ENCODE results near the gene LRRC10B.

The LRRC10B gene

DNA sequence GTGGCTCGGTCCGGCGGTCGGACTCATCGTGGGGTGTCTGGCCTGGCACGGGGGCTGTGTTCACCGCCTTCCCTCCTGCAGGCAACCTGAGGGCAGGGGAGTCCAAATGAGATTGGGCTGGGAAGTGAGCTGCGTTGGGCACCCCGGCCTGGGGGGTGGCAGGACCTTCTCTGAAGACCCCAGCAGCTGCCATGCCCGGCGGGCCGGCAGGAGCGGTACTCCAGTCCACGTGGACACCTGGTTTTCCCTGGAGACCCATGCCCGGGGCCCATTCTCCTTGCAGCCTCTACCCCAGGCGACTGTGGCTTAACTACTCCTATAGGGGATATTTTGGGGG is 24.5 kb downstream of the LRRC10B start:
- DNase-seq = no peak

DNA sequence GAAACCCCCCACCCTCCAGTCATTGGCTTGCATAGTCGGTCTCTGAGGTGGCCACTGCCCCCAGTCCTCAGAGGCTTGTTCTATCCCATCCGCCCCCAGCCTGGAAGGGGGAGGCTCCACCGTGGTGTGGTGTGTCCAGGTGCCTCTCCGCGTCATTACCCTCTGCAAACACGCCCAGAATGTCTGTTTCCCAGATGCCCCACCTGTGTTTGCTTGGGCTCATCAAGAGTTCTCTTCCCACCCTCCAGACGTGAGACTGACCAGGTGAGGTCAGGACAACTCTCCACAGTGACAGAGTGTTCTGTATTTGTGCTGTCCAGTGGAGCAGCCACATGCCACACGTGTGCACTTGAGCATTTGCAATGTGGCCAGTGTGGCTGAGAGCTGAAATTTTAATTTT is 24.9 kb downstream of the LRRC10B start:
- DNase-seq = no peak

DNA sequence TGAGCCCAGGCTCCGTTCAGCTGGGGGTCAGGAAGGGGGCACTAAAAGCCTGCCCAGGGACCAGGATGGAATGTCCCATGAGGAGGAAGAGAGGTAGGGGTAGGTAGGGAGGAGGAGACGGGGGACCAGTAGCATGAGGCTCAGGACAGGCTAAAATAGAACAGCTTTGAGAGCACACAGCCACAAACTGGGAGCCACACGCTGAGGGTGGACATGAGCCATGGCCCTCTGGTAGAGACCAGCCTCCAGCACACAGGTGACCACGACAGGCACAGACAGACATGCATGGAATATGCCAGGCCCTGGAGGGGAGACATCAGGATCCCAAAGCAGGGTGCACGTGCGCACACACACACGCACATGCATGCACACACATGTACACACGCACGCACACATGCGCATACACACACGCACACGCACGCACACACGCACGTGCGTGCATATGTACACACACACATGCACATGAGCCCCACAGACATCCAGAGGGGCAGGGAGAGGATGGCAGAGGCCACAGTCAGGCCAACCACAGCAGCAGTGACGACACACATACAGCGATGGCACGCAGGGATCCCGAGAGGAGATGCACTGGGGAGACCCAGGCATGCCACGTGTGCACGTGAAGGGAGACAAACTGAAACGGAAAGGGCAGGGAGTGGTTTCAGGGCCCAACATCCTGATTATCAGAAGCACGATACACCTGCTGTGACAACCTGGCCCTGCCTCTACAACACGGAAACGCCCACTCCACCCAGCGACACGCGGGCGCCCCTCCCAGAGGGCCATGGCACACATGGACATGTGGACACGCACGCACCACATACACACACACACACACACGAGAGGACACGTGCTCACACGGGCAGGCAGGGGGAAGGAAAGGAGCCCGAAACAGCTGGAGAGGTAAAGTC is 25.7 kb downstream of the LRRC10B start:
- no peak for DNase-seq

DNA sequence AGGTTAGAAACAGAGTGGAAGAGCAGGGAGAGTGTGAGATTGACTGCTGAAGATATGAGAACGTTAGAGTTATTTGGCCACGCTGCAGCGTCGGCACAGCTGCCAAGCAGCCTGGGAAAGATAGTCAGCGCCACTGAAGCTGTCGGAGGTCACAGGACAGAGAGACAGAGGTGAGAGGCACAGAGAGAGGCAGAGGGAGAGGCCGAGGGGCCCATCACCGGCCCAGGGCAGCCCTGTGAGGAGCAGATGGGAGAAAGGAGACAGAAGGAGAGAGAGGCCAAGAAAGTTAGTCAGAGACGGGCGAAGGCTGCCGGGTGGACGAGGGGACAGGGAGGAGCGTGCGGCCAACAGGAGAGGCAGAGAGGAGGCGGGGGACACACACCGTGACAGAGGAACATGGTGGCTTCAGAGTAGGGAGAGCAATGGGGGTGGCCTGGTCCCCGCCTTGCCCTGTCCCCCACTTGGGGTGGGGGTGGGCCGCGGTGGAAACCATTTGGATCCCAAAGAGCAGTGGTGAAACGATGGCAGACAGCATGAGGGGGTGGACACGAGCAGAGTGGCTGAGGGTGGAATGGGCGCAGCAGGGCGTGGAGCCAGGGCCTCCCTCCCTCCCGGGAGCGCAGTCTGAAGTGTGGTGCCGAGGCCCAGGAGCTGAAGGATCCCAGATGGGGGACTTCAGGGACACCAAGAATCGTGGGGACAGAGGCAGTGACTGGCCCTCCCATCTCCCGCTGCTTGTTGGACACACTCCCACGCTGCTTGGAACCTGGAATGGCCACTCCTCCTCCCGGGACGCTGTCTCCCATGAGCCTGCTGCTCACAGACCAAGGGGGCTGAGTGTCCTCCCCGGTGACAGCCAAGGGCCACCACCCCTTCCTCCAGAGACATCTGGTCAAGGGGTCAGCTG is 26.6 kb downstream of the LRRC10B start:
- no peak for DNase-seq

DNA sequence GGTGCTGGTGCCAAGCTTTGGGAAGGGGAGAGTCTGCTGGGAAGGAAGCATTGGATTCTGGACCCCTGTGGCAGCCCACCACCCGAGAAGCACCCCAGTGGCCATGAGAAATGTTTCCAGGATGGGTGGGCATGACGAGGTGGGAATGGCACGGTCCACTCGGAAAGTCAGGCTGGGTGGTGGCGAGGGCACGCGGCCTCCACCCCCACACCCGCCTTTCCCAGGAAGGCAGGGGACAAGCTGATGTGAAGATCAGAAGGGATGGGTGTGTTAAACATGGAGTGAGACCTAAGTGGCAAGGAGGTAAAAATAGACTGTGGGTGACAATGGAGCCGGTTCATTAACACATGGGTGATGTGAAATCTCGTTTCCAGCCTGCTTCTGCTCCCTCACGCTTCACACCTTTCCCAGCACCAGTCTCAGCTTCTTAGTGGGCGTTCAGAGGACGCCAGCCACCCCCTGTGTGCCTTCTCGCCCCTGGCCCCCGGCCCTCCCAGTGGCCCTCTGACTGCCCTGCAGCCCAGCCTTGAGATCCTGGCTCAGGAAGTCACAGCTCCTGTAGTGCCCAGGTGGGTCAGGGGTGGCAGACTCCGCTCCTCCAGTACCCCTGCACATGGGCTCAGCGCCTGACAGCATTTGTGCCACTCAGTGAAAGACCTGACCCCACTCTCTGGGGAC is 27.6 kb downstream of the LRRC10B start:
- no peak for DNase-seq

DNA sequence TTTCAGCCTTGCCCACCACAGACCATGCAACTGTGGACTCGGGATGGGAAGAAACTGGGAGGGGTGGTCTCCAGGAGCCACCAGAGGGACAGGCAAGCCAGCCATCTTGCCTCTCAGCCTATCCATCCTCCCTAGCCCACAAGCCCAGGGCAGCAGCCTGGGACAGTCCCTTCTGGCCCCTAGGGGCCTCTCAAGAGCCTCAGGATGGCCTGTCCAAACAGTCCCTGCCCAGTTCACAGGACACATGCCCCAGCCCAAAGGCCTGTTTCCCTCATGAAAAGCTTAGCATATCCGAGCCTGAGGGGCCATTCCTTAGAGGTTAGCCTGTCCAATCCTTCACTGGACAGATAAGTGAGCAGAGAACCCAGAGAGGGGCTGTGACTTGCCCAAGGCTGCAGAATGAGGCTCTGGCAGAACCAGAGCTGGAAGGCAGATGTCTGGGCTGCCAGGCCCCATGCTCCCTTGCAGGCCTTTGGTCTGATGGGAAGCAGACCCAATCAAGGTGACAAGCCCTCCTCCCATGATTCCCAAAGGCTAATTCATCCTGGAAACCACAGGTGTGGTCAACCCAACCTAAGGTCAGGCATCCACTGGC is 28.2 kb downstream of the LRRC10B start:
- no peak for DNase-seq

DNA sequence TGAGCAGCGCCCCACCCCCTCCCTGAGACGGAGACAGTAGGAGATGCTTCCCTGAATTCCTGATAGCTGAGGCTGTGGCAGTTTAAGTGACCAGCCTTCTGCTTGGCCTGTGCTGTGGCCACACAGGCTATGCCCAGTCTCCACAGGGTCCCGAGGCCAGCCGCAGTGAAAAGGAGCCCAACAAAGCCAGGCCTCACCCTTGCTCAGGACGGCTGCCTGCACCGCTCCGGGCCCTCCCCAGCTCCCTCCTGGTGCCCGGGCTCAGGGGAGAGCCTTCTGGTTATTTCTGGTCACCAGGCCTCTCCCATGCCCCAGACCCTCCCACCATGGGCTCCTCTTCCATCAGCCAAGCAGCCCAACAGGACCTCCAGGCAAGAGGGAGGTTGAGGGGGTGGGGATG is 28.8 kb downstream of the LRRC10B start:
- no peak for DNase-seq

DNA sequence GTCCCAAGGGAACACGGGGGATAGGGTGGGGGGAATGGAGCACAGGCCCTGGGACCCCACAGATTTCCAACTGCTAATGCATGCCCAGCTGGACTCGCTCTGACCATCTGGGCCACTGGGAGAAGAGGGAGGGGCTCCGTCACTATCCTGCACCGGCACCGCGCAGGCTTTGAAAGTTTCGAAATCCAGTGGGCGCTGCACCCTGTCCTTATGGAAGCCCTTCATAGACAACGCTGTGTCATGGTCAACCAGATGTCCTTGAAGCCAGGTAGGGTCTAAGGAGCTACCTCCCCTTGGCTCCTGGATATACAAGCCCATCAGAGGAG is 30.1 kb downstream of the LRRC10B start:
- no peak for DNase-seq

DNA sequence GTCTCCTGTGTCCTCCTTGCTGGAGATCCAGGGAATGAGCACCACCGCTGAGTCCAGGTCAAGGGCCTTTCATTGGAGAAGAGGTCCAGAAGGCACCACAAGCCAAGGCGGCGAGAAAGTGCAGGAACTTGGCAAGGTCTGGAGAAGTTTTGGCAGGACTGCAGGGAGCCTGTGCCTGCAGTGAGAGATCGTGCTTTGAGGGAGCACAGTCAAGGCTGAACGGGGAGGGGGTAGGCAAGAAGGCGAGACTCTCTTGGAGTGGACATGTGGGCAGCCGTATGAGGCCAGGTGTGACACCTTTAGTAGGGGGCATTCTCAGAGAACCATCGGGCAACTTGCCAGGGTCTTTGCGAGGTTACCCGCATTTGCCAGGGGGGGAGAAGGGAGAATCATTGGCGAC is 30.5 kb downstream of the LRRC10B start:
- no peak for DNase-seq

DNA sequence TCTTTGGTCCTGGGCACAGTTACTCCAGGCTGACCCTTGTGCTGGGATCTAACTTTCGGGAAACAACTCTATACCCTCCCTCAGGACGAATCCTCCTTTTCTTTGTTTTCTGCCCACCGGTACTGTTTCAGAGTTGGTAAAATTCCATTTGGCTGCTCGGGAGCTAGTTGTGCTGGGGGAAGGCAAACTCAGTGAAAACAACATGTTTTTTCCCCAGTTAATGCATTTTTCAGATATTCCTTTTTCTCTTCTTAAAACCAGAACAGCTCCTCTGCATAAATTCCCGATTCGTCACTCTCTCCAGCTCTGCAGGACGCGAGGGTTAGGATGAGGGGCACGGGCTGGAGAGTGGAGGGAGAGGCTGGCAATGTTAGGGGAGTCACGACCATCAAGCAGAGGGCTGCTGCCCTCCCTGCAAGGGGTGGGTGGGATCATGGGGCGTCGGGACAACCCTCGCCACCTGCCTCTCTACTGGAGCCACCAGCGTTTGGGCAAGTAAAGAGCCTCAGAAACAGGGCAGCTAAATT is 31.3 kb downstream of the LRRC10B start:
- DNase-seq = no peak

DNA sequence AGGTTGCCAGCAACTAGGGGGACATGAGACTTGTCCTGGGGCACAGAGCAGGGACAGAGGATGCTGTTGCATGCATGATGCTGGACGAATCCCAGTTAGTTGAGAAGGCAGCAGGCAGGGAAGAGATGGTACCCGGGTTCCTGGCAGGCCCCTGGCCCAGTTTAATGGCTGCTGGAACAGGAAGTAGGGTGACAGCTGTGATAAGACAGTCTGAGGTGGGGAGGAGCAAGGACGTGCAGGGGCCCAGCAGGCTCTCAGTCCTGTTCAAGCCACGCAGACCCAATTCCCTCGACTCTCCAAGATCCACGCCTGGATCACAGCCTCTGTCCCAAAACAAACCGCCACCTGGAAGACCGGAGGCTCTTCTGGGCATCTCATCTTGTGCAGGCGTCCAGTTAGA is 32.0 kb downstream of the LRRC10B start:
- DNase-seq = no peak

DNA sequence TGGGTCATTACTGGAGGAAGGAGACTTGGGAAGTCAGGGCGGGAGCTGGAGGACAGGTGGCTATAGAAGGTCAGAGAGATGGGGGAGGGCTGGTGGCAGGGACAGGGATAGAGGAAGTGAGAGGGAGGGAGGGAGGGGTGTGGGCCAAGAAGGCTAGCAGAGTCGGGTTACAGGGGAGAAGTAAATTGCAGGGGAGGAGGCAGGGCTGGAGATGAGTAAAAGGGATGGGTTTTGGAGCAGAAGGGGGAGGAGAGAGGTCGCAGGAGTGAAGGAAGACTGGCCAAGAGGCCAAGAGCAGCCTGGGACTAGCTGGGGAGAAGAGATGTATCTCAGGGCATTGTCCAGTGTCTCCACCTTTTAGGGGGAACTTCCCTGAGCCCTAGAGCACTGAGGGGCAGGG is 33.0 kb downstream of the LRRC10B start:
- no peak for DNase-seq

DNA sequence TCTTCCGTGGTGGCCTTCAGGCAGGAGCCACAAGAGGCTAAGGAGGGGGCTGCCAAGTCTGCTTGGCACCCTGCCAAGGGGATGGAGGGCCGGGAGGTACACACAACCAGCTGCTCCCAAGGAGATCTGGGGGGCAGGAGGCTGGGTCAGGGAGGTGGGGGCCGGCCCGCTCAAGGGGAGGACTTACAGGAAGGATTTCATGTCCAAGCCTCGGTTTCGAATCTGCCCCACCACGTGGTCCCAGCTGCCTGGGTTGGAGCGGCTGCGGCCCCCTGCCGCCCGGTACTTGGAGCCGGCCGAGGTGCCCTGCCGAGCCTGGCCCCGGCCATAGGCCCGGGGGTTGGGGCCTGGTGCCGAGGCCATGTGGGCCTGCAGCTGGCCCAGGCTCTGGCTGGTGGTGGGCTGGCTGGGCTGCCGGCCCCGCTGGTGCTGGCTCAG is 33.5 kb downstream of the LRRC10B start:
- no peak for DNase-seq

DNA sequence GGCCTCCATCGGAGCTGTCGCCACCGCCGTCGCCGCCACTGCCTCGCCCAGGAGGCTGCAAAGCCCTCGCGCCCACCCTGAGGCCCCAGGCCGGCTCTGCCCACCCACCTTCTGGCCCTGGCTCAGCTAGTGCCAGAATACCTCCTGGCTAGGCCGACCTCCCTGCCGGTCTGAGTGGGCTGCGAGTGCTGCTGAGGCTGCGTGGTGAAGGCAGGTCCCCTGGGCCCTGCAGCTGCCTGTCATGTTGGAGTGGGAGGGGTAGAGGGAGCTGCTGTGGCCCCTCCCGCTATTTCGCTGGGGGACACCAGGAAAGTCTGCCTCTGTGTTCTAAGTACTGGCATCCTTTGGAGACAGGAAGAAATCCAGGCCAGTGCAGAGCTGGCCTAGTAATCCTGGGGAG is 34.2 kb downstream of the LRRC10B start:
- no peak for DNase-seq

DNA sequence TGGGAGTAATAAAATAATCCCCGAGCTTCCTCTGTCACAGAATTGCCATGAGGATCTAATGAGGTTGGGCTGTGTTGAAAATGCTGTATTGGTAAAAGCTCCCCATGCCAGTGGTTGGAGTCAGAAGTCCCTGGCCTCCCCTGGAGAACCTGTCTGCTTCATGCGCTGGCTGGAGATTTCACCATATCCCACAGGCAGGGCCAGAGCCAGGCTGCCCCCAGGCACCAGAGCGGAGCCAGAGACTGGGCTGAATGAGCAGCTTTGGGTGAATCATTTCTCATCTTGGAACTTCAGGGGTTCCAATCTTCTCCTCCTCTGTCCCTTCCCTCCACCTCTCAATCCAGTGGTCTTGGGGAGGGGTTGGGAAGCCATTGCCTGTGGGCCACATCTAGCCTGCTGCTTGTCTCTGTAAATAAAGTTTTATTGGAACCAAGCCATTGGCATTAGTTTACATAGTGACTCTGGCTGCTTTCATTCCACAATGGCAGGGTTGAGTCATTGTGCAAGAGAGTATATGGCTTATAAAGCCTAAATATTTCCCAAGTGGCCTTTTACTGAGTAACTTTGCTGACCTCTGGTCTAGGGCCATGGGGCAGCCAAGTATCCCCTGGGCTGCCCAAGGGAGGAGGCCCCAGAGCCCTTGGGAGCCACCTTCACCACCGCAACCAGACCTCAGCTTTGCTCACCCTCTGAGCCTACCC is 35.2 kb downstream of the LRRC10B start:
- DNase-seq = no peak

DNA sequence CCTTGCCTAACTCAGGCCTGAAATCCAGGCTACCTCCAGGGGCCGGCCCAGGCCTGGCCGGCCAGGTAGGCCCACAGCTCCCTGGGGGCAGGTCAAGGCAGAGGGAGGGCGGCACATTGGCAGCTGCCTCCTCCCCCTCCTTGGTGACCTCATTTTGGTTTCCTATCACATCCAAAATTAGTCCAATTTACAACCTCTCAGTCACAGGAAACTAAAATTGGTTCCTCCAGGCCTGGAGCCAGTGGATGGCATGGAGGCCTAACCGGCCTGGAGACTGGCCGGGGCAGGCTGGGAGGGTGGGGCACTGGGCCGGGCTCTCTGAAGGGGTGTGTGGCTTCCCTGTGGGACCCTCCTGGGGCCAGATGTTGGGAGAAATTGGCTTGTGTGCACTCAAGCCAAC is 35.9 kb downstream of the LRRC10B start:
- DNase-seq = no peak

DNA sequence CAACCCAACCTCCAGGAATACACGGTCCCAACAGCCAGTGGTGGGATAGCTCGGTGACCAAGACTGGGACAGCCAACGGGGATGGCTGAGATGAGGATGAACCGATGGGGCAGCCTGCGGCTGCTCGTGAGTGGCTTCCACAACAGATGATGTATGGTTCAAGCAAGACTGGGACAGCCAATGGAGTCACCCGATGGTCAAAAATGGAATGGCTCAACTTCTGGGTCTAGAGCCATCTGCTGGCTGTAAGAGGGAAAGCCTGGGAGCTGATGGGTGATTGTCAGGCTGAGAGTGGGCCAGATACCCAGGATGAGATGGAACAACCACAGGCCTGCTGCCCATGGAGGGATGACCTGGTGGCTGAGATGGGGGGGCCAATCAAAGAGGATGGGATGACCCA is 36.8 kb downstream of the LRRC10B start:
- no peak for DNase-seq

DNA sequence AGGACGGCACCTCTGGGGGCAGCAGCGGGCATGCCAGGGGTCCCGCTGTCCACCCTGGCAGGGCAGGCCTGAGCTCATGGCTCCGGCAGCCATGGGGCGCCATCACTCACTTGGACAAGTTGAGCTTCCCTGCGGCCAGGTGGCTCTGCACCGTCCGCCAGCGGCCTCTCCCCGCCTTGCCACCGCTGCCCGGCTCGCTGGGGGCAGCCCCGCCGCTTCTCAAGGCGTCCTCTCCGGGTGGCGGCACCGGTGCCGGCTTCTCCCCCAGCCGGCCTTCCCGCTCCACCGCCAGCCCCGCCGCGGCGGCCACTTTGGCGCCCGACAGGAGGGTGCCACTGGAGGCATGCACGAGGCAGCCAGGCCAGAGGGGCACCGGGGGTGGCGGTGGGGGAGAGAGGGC is 37.4 kb downstream of the LRRC10B start:
- DNase-seq = no peak

DNA sequence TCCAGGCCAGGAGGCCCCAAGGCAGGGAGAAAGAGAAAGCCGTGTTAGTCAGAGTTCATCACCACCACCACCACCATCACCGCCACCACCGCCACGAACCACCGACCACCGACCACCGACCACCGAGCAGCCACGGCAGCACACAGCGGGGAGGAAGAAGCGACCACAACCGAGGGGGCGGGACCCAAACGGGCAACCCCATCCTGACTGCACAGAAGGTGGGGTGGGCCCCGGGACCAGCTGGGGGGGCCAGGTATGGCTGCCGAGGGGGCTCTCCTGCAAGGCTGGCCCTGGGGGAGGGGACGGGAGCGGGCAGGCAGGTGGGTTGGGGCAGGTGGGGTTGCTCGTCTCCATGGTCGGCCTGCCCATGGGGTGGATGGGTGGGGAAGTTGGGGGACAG is 38.1 kb downstream of the LRRC10B start:
- DNase-seq = no peak

DNA sequence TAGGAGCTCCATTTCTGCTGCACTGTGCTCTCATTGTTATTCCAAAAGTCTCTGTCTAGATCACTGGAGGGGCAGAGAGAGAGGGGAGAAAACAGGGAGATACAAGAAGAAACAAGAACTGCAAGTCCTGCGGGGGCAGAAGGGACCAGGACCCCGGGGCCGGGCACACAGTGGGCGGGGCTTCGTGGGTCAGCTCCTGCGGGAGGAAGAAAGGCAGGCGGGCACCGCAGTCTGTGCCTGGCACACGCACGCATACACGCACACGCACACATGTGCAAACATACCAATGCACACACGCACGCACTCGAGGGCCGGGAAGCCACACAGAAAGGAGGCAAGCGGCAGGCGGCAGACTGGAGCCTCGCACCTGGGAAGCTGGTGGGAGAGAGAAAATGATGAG is 38.7 kb downstream of the LRRC10B start:
- no peak for DNase-seq

DNA sequence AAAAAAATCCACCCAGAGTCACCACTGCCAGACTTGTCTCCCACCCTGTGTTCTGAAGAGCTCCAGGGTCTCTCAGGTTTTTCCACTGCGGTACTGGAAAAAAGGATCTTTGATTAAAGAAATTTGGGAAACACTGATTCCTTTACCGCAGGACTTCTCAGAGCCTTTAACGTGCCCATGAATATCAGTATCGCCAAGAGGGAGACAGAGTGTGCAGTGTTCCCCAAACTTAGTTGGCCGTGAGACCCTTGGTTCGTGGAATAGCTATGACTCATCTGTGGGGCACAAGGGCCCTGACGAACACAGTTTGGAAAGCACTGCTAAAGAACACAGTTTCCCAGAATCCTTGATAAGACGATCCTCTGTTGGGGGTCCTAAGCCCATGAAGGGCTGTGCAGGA is 40.6 kb downstream of the LRRC10B start:
- DNase-seq = no peak

Data from activated CD4-positive, alpha-beta T cell treated with anti-CD3 and anti-CD28 coated beads for 1 hour (primary cell).